Ovary (tissue), 9 donors: ENCODE measurements around the gene VWA5B2. TPM values are rescaled to one million over a fixed set of nuclear protein-coding genes. Genes with fewer than 3 reads are reported as not detected.

Experiments used
- DNase-seq, 5 donors: peaks; one replicate each; pipeline ENCODE4 v3.0.0-alpha.2; 2019 to 2020
- H3K27ac ChIP-seq, 2 donors: fragments of 200-600 bp; one replicate each; pipeline versions ENCODE4 v1.5.1 to v1.8.0; 2019 to 2022
- H3K27me3 ChIP-seq: fragments of 200-600 bp; one replicate; pipeline ENCODE4 v1.8.0; 2022
- H3K36me3 ChIP-seq: fragments of 200-600 bp; sonication (generic); one replicate; pipeline ENCODE4 v1.5.1; 2019
- H3K4me1 ChIP-seq: one replicate; pipeline ENCODE4 v1.8.1; 2013; ENCODE audit warnings: mild to moderate bottlenecking, moderate library complexity; ENCODE audit not compliant: insufficient read depth
- H3K4me3 ChIP-seq: fragments of 200-600 bp; sonication (generic); one replicate; pipeline ENCODE4 v1.5.1; 2017
- H3K9me3 ChIP-seq, 2 donors: fragments of 200-600 bp in 1 of 2; sonication (generic) in 1 of 2; one replicate each; pipeline versions ENCODE4 v1.5.1 to v1.8.1; 2013 to 2019; ENCODE audit warnings: mild to moderate bottlenecking in 1 of 2, moderate library complexity in 1 of 2
- CTCF ChIP-seq, 3 donors: fragments of 450-650 bp in 2 of 3; fragments of 200-600 bp in 1 of 3; IDR thresholded peaks; one replicate each; pipeline versions ENCODE4 v1.5.1 to v1.8.0; 2016 to 2022; ENCODE audit warnings: antibody characterized with exemption in 3 of 3, mild to moderate bottlenecking in 1 of 3
- EP300 ChIP-seq: sonication (generic); formaldehyde crosslinking; IDR thresholded peaks from one replicate; pipeline ENCODE4 v1.6.1; 2017; ENCODE audit warnings: antibody characterized with exemption
- POLR2A ChIP-seq: fragments of 450-650 bp; IDR thresholded peaks from one replicate; pipeline ENCODE4 v1.6.1; 2017; ENCODE audit warnings: antibody characterized with exemption, mild to moderate bottlenecking, moderate library complexity
- WGBS, 3 donors: extraction: QIAGEN DNeasy Blood & Tissue Kit in 1 of 3; methylation state at CpG; one replicate each; pipeline versions ENCODE4 v1.1.5 to v1.1.7; 2013 to 2017; 5-methylcytosine and 5-hydroxymethylcytosine counted together
- intact Hi-C, 4 donors: fragments of 100-400 bp; cut with DNase I; formaldehyde crosslinking; loops; one replicate each; pipeline versions ENCODE4 v1.11.0 to v1.15.1; 2022 to 2023
- polyA plus RNA-seq, 2 donors: library from polyadenylated mRNA; stranded (reverse); fragments of 200-250 nt in 1 of 2; fragments of 350-450 nt in 1 of 2; fragmentation: Illumina TruSeq in 1 of 2; extraction: RNeasy Lipid Tissue Mini Kit (QIAGEN cat#74804) in 1 of 2; gene quantifications; one replicate each; pipeline ENCODE4 v1.2.3, GENCODE V29; 2013 to 2014
- total RNA-seq, 7 donors: library from RNA; depleted of rRNA in 2 of 7; stranded (reverse); fragments of >200 nt in 2 of 7; fragmentation: NEBNext Ultra II Directional in 3 of 7; extraction: Animal tissue kit (Norgen Biotek cat#: 25700) in 3 of 7; gene quantifications; one replicate each; pipeline versions ENCODE4 v1.1.0 to v1.2.4, GENCODE V29; 2016 to 2023
- donor health status: DM: no; HTN: no; CAD: no; lungs with moderate emphysema.
- donor health status: DM: no; HTN: no; CAD: no.
- donor health status: Bipolar disorder and iron deficiency.
- donor health status: DM: yes; HTN: yes; CAD: no.
- donor health status: DM: no; HTN: no; CAD: no.
- donor health status: DM: yes; HTN: yes; CAD: no.

The VWA5B2 gene
- total and polyA plus RNA-seq, 9 donors = 0.15 to 5.9 (median 0.48) TPM; not detected in 1

DNA sequence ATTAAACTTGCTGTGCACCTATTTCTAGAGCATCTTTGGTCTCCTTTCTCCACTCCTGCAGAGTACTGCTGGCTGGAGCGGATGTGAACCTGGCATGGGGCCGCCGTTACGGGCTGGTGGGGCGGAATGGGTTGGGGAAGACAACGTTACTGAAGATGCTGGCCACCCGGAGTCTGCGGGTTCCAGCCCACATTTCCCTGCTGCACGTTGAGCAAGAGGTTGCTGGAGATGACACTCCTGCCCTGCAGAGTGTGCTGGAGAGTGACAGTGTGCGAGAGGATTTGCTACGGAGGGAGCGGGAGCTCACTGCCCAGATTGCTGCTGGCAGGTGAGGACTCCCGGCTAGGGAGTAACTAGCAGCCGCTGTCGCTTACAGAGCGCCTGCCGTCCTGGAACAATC, 41.3 kb upstream of the VWA5B2 start:
- WGBS, 3 donors = 86 to 88% (median 86%) methylated on average over 17 of the region's 17 CpGs
- Histone ChIP-seq H3K27me3 (no peaks in the 10 kb centered on the region), H3K36me3 (no peaks in the 10 kb centered on the region), H3K9me3 (no peaks in the 10 kb centered on the region), H3K27ac (no peak overlapping the region), H3K4me1 (peaks cover 4% of the 10 kb centered on the region), H3K4me3 (no peak overlapping the region)
- TF ChIP-seq CTCF (IDR thresholded peaks at IDR 0.05) (no peak), POLR2A (no peak), EP300 (no peak)
- intact Hi-C loops = loop anchor here in 3 of 4 donors (5.0 to 10.0 kb wide), 3 partner anchors 59 to 306 kb away; partner anchors contain the start of genes ALG3 (in 2 of the 3), EEF1AKMT4 (in 2 of the 3) and PARL (in 1 of the 3)
- no peak for DNase-seq

GRCh38 chr3:184189421-184189820, 40.0 kb upstream of the VWA5B2 start:
- Histone ChIP-seq H3K36me3 (no peaks in the 10 kb centered on the region), H3K27ac (no peak overlapping the region), H3K4me3 (no peak overlapping the region), H3K27me3 (no peaks in the 10 kb centered on the region), H3K9me3 (no peaks in the 10 kb centered on the region), H3K4me1 (peaks cover 4% of the 10 kb centered on the region)
- TF ChIP-seq EP300 = no peak
- no peak for TF ChIP-seq POLR2A
- TF ChIP-seq CTCF (IDR thresholded peaks at IDR 0.05) = no peak
- WGBS, 3 donors = 86 to 91% (median 88%) methylated on average over 13 of the region's 13 CpGs
- intact Hi-C loops = loop anchor here in 3 of 4 donors (5.0 to 10.0 kb wide), 3 partner anchors 58 to 307 kb away; partner anchors contain the start of genes ALG3 (in 2 of the 3), EEF1AKMT4 (in 2 of the 3) and PARL (in 1 of the 3)
- no peak for DNase-seq

GRCh38 chr3:184192889-184193288, 36.5 kb upstream of the VWA5B2 start:
- no peaks in the 10 kb centered on the region for H3K36me3 ChIP-seq

DNA sequence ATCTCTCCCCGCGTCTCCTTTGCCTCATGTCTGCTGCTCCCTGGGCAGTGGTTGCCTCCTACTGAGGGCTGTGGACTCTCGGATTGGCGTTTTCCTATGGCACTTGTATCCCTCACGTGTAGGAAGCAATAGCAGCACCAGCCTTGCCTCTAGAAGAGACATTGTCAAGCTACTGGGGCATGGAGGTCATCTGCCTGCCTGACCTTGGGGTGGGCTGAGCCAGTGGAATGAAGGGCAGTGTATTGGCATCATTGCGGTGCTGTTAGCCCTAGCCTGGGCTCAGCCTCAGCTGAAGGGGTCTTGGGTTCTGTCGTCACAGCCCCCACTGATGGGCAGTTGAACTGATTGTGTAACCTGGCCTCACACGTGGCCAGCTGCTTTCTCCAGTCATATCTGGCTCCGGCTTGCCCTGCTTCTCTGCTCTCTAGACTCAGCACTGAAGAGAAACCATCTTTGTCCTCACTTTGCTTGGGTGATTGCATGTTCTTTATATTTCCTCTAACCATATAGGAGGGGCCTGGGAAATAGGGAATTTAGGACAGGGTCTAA, 35.3 kb upstream of the VWA5B2 start:
- intact Hi-C loops = no loop called here
- no peak overlapping the region for H3K27ac ChIP-seq
- H3K9me3 ChIP-seq = no peaks in the 10 kb centered on the region
- TF ChIP-seq POLR2A = no peak
- TF ChIP-seq EP300 = no peak
- TF ChIP-seq CTCF (IDR thresholded peaks at IDR 0.05) = no peak
- no peaks in the 10 kb centered on the region for H3K36me3 ChIP-seq
- no peak for DNase-seq
- H3K4me3 ChIP-seq = no peak overlapping the region
- H3K27me3 ChIP-seq = no peaks in the 10 kb centered on the region
- H3K4me1 ChIP-seq = no peaks in the 10 kb centered on the region
- 76 to 87% (median 82%) methylated on average over 9 of the region's 9 CpGs for WGBS, 3 donors

More at GRCh38 chr3:184192889-184193288, 36.5 kb upstream of the VWA5B2 start:
- 92 to 95% (median 93%) methylated on average over 10 of the region's 10 CpGs for WGBS, 3 donors
- Histone ChIP-seq H3K27me3 (no peaks in the 10 kb centered on the region), H3K9me3 (no peaks in the 10 kb centered on the region), H3K4me3 (no peak overlapping the region), H3K4me1 (no peaks in the 10 kb centered on the region), H3K27ac (no peak overlapping the region)
- no peak for DNase-seq
- intact Hi-C loops = no loop called here
- TF ChIP-seq CTCF (IDR thresholded peaks at IDR 0.05) = no peak
- TF ChIP-seq EP300 = no peak
- TF ChIP-seq POLR2A = no peak
